GM21390 (cell line): ENCODE data around the gene RGP1.

Experiments used
- ATAC-seq: cut with Tn5 transposase; IDR thresholded peaks from one replicate; pipeline ENCODE4 v1.9.1; 2021; ENCODE audit not compliant: unreplicated experiment

The RGP1 gene

GRCh38 chr9:35800530-35800929 lies 51.4 kb downstream of the RGP1 start:
- ATAC-seq, result no peak

- ATAC-seq, result no peak
These were observed 52.4 kb downstream of the RGP1 start for GRCh38 chr9:35801328-35802128.

- ATAC-seq, result no peak
These were observed 57.0 kb downstream of the RGP1 start for GRCh38 chr9:35806101-35806500.
